ENCODE data around the gene ESPN. TPM values are rescaled to one million over a fixed set of nuclear protein-coding genes. Genes with fewer than 3 reads are reported as not detected.

ESPN gene
- polyA plus RNA-seq, 1 donor (not counting 4 experiments of a cell fraction or from before 2014, with no cell fraction given), result 0.47 TPM

DNA sequence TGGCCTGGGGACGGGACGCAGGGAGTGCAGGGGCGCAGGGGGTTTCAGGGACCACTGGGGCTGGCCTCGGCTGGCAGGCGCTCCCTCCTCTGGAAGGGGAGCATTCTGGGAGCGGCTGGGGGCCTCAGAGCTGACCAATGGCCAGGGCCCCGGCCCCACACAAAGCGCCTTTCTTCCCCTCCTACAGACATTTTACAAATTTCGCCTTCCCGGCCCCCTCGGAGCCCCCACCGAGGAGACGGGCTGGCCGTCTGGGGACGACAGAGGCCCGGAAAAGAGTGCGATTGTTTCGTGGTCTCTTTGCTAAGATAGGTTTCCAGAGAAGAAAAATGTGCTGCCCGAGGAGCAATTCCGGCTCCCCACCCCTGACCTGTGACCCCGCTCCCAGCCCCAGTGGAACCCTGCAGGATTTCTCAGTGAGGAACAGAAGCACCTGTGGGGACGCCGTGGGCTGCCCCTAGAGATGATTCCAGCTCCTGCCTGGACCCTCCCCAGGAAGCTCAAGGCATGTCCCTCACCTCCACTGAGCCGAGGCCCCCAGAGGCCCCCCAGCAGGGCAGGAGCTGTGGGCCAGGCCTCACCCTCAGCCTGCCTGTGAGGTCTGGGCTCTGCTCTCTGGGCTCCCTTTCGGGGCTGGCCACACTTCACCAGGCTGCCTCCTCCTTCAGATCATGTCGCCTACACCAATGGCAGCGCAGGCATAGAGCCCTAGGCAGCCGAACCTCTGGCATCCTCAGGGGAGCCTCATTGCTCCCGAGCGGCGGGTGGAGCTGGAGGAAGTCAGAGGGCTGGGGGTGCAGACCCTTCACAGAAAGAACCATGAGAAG lies 81.8 kb downstream of the ESPN start:
- H3K4me3 ChIP-seq (ENCODE audit: control insufficient read depth in 2 of 3, extremely low read depth in 1 of 3, insufficient read depth in 2 of 3, low read depth in 1 of 3, low read length in 3 of 3), result no peak overlapping the region
- no peak overlapping the region for H3K27ac ChIP-seq (ENCODE audit: control insufficient read depth, insufficient read depth, low read length)
- no peak overlapping the region for H3K9ac ChIP-seq (ENCODE audit: control insufficient read depth, extremely low read depth, insufficient read depth, low read length)
- no peaks in the 10 kb centered on the region for H3K9me1 ChIP-seq (ENCODE audit: control insufficient read depth, extremely low read depth, insufficient read depth, low read length)
- no peaks in the 10 kb centered on the region for H3K9me3 ChIP-seq (ENCODE audit: control insufficient read depth, low read depth, low read length)
- no peak for DNase-seq (ENCODE audit: low read depth, low spot score)
- no peak for FAIRE-seq
- dilution Hi-C loops (cut with MboI; ENCODE audit: extremely low pct_ligation_motif_present, low sequenced_read_pairs), result no loop called here
- TF ChIP-seq, protein P1, sequence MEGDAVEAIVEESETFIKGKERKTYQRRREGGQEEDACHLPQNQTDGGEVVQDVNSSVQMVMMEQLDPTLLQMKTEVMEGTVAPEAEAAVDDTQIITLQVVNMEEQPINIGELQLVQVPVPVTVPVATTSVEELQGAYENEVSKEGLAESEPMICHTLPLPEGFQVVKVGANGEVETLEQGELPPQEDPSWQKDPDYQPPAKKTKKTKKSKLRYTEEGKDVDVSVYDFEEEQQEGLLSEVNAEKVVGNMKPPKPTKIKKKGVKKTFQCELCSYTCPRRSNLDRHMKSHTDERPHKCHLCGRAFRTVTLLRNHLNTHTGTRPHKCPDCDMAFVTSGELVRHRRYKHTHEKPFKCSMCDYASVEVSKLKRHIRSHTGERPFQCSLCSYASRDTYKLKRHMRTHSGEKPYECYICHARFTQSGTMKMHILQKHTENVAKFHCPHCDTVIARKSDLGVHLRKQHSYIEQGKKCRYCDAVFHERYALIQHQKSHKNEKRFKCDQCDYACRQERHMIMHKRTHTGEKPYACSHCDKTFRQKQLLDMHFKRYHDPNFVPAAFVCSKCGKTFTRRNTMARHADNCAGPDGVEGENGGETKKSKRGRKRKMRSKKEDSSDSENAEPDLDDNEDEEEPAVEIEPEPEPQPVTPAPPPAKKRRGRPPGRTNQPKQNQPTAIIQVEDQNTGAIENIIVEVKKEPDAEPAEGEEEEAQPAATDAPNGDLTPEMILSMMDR (optimal IDR thresholded peaks at IDR 0.05 in 1 of 3, IDR thresholded peaks at IDR 0.05 in 1 of 3, conservative IDR thresholded peaks at IDR 0.05 in 1 of 3; ENCODE audit: extremely low read depth in 1 of 3, insufficient read depth in 2 of 3, low read length in 3 of 3), result no peak
- no peak for TF ChIP-seq EZH2 (IDR thresholded peaks at IDR 0.05; ENCODE audit: low read length)
- no peaks in the 10 kb centered on the region for H3K4me1 ChIP-seq (ENCODE audit: control insufficient read depth, extremely low read depth, insufficient read depth, low read length)
- no peak overlapping the region for H3K4me2 ChIP-seq (ENCODE audit: control insufficient read depth, extremely low read depth, insufficient read depth, low read depth, low read length)
- peaks cover 4% of the 10 kb centered on the region for H3K27me3 ChIP-seq (ENCODE audit: control insufficient read depth, extremely low read depth, insufficient read depth, low read length)
- no peaks in the 10 kb centered on the region for H3K79me2 ChIP-seq (ENCODE audit: control insufficient read depth, insufficient read depth, low read length)
- H2AFZ ChIP-seq (ENCODE audit: control insufficient read depth, low read length), result no peak overlapping the region
- H3K36me3 ChIP-seq (ENCODE audit: control insufficient read depth in 2 of 2, extremely low read depth in 1 of 2, insufficient read depth in 2 of 2, low read length in 2 of 2), result no peaks in the 10 kb centered on the region
- no peaks in the 10 kb centered on the region for H4K20me1 ChIP-seq (ENCODE audit: control insufficient read depth, extremely low read depth, insufficient read depth, low read length)

- Histone ChIP-seq H3K36me3 (ENCODE audit: control insufficient read depth in 2 of 2, extremely low read depth in 1 of 2, insufficient read depth in 2 of 2, low read length in 2 of 2) (no peaks in the 10 kb centered on the region), H3K9me3 (ENCODE audit: control insufficient read depth, low read depth, low read length) (no peaks in the 10 kb centered on the region), H3K27me3 (ENCODE audit: control insufficient read depth, extremely low read depth, insufficient read depth, low read length) (peaks cover 4% of the 10 kb centered on the region), H3K4me3 (ENCODE audit: control insufficient read depth in 2 of 3, extremely low read depth in 1 of 3, insufficient read depth in 2 of 3, low read depth in 1 of 3, low read length in 3 of 3) (no peak overlapping the region), H3K4me1 (ENCODE audit: control insufficient read depth, extremely low read depth, insufficient read depth, low read length) (no peaks in the 10 kb centered on the region), H3K79me2 (ENCODE audit: control insufficient read depth, insufficient read depth, low read length) (no peaks in the 10 kb centered on the region), H4K20me1 (ENCODE audit: control insufficient read depth, extremely low read depth, insufficient read depth, low read length) (no peaks in the 10 kb centered on the region), H3K27ac (ENCODE audit: control insufficient read depth, insufficient read depth, low read length) (no peak overlapping the region), H2AFZ (ENCODE audit: control insufficient read depth, low read length) (no peak overlapping the region), H3K4me2 (ENCODE audit: control insufficient read depth, extremely low read depth, insufficient read depth, low read depth, low read length) (no peak overlapping the region), H3K9me1 (ENCODE audit: control insufficient read depth, extremely low read depth, insufficient read depth, low read length) (no peaks in the 10 kb centered on the region), H3K9ac (ENCODE audit: control insufficient read depth, extremely low read depth, insufficient read depth, low read length) (no peak overlapping the region)
- FAIRE-seq (no peak), DNase-seq (ENCODE audit: low read depth, low spot score) (no peak)
- no peak for TF ChIP-seq EZH2 (IDR thresholded peaks at IDR 0.05; ENCODE audit: low read length)
- TF ChIP-seq, protein P1 (optimal IDR thresholded peaks at IDR 0.05 in 1 of 3, IDR thresholded peaks at IDR 0.05 in 1 of 3, conservative IDR thresholded peaks at IDR 0.05 in 1 of 3; ENCODE audit: extremely low read depth in 1 of 3, insufficient read depth in 2 of 3, low read length in 3 of 3), result no peak
- dilution Hi-C loops (cut with MboI; ENCODE audit: extremely low pct_ligation_motif_present, low sequenced_read_pairs), result no loop called here
Measured at GRCh38 chr1:6507037-6507428, 82.5 kb downstream of the ESPN start.
